Measurements from ENCODE around the gene CNOT8. TPM values are rescaled to one million over a fixed set of nuclear protein-coding genes. Genes with fewer than 3 reads are reported as not detected.

CNOT8 gene
- total and polyA plus RNA-seq, 9 of the 15 experiments (the other 6 are each of a cell fraction or from before 2014, with no cell fraction given), result 15.2 to 68.9 (median 52.1) TPM

DNA sequence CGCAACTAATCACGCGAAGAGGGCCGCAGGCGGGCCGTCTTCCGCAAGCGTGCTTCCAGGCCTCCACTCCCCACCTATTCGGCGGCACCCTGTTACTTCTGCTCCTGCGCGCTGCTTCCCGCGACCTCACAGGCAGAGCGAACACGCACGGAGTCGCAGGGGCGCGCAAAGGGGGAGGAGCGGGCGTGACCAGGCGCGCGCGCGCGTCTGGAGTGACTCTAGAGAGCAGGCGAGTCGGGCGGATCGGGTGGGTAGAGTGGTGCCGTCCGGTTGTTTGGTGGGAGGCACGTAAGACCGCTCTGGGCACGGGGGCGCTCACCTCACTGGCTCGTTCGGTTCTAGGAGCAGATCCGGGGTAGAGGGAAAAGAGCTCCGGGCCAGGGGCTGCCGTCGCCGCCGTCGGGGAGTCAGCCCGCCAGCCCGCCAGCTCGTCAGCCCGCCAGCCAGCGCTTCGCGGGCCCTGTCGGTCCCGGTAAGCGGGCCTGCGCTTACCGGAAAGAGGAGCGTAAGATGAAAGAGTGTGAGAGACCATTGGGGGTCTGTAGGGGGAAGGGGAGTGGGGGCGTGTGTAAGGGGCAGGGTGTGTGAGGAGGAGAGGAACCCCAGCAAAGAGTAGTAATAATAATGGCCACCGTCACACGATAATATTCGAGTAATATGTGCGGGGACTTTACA lies at the start of gene CNOT8 (continued):
- TF ChIP-seq ARID2 (IDR thresholded peaks at IDR 0.05) (no peak), GTF2F1 (IDR thresholded peaks at IDR 0.05; ENCODE audit: low read depth, low read length) (no peak; the same call in 1 of the 2 replicates), PYGO2 (tag; IDR thresholded peaks at IDR 0.05) (no peak), RNF2 (IDR thresholded peaks at IDR 0.05) (no peak), HNRNPH1 (optimal IDR thresholded peaks at IDR 0.05; ENCODE audit: low read depth, low read length) (no peak), SMARCE1 (IDR thresholded peaks at IDR 0.05) (no peak), SRSF1 (IDR thresholded peaks at IDR 0.05; ENCODE audit: low read depth, low read length) (no peak), MAX (CRISPR knock-in tag; IDR thresholded peaks at IDR 0.05) (peak; percentile 64; the same call in 1 of the 2 replicates), ELF1 (tag; IDR thresholded peaks at IDR 0.05) (no peak), GTF2E2 (tag; IDR thresholded peaks at IDR 0.05) (no peak), ZNF507 (tag; conservative IDR thresholded peaks at IDR 0.05) (no peak), TAF7 (tag; IDR thresholded peaks at IDR 0.05) (peak; percentile 76), U2AF1 (optimal IDR thresholded peaks at IDR 0.05; ENCODE audit: low read depth, low read length) (peak; percentile 49), RBM14 (IDR thresholded peaks at IDR 0.05; ENCODE audit: borderline replicate concordance, insufficient read depth, low read depth, low read length) (0 out of 2 replicates have a peak, but pooled peaks have one; percentile 70), TAL1 (IDR thresholded peaks at IDR 0.05) (no peak), NCOA6 (IDR thresholded peaks at IDR 0.05) (peak; percentile 55; the same call in 1 of the 2 replicates), ZNF124 (CRISPR knock-in tag; IDR thresholded peaks at IDR 0.05) (no peak), KLF16 (IDR thresholded peaks at IDR 0.05) (no peak), ZNF232 (CRISPR knock-in tag; IDR thresholded peaks at IDR 0.05) (no peak), ZNF764 (CRISPR knock-in tag; IDR thresholded peaks at IDR 0.05; ENCODE audit: low read depth) (no peak), ARID1B (IDR thresholded peaks at IDR 0.05) (peak; percentile 44; the same call in 1 of the 2 replicates), XRCC5 (IDR thresholded peaks at IDR 0.05; ENCODE audit: low read depth, low read length) (peak; percentile 70), KDM1A (IDR thresholded peaks at IDR 0.05) (no peak), ERF (CRISPR knock-in tag; IDR thresholded peaks at IDR 0.05) (0 out of 2 replicates have a peak, but pooled peaks have one; percentile 80), ZNF239 (CRISPR knock-in tag; IDR thresholded peaks at IDR 0.05) (no peak), SREBF2 (CRISPR knock-in tag; IDR thresholded peaks at IDR 0.05) (no peak), SAP30 (IDR thresholded peaks at IDR 0.05; ENCODE audit: borderline replicate concordance, insufficient read depth, low read depth, low read length, poor library complexity, severe bottlenecking) (peak; percentile 60), ZNF165 (CRISPR knock-in tag; IDR thresholded peaks at IDR 0.05; ENCODE audit: borderline replicate concordance) (0 out of 2 replicates have a peak, but pooled peaks have one; percentile 67), ZNF444 (CRISPR knock-in tag; IDR thresholded peaks at IDR 0.05) (no peak)
- TF ChIP-seq, protein P1, sequence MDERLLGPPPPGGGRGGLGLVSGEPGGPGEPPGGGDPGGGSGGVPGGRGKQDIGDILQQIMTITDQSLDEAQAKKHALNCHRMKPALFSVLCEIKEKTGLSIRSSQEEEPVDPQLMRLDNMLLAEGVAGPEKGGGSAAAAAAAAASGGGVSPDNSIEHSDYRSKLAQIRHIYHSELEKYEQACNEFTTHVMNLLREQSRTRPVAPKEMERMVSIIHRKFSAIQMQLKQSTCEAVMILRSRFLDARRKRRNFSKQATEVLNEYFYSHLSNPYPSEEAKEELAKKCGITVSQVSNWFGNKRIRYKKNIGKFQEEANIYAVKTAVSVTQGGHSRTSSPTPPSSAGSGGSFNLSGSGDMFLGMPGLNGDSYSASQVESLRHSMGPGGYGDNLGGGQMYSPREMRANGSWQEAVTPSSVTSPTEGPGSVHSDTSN (CRISPR knock-in tag; IDR thresholded peaks at IDR 0.05; ENCODE audit: low read depth), result no peak
- TF ChIP-seq, protein P1 (tag; conservative IDR thresholded peaks at IDR 0.05; ENCODE audit: low read depth), result no peak
